ENCODE data around the gene AMBP.

- TF ChIP-seq CTCF (IDR thresholded peaks at IDR 0.05; ENCODE audit: low read depth, low read length) (no peak), EZH2phosphoT487 (IDR thresholded peaks at IDR 0.05; ENCODE audit: low read depth) (no peak)
Measured at GRCh38 chr9:114075602-114076001, 2.5 kb downstream of the AMBP start.
